HG03280 (cell line): ENCODE results near the gene SLC22A6.

ENCODE experiments used
- ATAC-seq: cut with Tn5 transposase; IDR thresholded peaks from one replicate; pipeline ENCODE4 v1.9.1; 2021; ENCODE audit warnings: mild to moderate bottlenecking, moderate library complexity; ENCODE audit not compliant: unreplicated experiment

SLC22A6 gene

DNA sequence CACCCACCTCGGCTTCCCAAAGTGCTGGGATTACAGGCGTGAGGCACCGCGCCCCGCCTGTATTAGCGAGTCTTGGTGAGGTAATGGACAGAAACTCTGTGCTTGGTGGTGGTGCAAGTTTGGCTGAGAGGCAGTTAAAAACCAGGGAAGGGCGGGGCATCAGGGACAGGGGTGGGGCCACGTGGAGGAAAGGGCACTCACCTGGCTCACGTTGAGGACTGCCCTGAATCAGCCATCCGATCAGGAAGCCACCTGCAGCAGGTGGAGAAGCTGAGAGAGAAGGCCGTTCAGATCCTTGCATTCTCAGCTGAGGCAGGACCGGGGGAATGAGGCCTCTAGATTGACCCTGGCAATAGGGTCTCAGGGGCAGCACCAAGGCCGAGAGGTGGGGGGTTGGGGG, 51.5 kb downstream of the SLC22A6 start:
- ATAC-seq = no peak

DNA sequence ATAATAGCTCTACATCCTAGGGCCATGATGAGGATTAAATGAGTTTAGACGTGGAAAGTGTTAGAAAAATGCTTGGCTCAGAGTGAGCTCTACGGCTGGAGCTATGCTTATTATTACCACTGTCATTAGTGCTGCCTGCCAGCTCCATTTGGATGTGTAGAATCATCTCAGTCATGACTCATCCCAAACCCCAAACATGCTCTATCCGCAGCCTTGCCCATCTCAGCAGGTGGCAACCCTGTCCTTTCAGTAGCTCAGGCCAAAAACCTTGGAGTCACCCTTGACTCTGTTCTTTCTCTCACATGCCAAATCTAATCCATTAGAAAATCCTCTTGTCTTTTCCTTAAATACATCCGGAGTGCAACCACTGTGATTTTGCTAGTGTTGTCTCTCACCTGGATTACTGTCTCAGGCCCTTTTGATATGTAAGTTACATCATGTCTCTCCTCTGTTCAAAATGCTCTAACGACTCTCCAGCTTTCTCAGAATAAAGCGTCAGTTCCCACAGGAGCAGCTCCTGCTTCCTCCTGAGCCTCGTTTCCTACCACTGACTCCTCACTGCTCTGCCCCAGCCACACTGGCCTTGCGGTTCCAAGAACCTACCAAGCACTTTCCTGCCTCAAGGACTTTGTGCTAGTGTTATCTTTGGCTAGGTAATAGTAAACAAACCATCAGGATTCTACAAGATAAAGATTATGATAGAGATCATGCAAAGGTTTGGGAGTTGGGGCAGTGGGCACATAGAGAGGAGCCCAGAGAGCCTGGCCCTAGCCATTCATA, 53.1 kb downstream of the SLC22A6 start:
- no peak for ATAC-seq

DNA sequence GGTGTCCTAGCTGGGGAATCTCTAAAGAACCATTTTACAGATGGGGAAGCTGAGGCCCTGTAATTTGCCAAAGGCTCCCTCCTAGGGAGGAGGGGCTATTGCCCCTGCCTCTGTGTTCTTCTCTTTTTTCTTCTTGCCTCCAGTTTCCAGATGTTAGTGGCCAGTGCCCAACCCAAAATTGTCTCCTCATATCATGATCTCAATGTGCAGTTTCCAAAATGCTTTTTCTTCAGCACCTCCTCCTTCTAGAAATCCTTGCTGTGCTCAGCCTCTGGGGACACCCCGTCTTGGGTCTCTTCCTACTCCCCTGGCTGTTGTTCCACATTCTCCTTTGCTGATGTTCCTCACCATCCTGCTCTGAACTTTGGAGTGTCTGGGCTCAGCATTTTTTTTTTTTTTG, 54.1 kb downstream of the SLC22A6 start:
- ATAC-seq = no peak

DNA sequence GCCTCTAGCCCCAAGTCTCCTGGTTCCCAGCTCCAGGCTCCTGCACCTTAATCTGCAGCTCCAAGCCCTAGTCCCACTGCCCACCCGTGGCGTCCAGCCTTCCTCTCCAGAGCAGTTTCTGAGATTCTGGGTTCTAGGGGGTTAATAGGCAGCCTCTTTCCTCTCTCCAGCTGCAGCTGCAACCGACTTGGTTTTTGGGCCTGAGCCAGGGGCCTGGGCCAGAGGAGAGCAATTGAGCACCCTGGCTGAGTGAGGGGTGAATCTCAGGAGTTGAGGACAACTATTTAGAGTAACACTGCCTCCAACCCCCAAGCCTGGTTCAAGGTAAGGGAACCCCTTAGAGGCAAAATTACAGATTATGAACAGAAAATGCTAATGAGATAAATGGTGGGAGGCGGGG, 54.6 kb downstream of the SLC22A6 start:
- ATAC-seq = no peak

DNA sequence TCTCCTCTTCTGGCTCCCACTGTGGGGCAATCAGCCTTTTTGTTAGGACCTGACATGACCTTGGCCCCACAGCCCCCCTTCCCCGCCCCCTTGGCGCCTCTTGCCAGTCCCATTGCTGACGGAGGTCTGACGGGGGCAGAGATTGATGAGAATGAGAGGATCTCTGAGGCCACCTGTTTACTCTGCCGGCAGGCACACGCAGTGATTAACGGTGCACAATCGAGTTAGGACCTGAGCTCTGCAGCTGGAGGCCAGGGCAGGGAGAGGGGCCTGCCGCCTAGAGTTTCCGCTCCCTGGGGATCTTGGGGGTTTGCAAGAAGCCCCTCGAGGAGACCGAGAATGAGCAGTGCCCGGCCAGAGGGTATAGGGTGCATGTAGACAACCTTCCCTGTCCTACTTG, 56.8 kb downstream of the SLC22A6 start:
- ATAC-seq = no peak

DNA sequence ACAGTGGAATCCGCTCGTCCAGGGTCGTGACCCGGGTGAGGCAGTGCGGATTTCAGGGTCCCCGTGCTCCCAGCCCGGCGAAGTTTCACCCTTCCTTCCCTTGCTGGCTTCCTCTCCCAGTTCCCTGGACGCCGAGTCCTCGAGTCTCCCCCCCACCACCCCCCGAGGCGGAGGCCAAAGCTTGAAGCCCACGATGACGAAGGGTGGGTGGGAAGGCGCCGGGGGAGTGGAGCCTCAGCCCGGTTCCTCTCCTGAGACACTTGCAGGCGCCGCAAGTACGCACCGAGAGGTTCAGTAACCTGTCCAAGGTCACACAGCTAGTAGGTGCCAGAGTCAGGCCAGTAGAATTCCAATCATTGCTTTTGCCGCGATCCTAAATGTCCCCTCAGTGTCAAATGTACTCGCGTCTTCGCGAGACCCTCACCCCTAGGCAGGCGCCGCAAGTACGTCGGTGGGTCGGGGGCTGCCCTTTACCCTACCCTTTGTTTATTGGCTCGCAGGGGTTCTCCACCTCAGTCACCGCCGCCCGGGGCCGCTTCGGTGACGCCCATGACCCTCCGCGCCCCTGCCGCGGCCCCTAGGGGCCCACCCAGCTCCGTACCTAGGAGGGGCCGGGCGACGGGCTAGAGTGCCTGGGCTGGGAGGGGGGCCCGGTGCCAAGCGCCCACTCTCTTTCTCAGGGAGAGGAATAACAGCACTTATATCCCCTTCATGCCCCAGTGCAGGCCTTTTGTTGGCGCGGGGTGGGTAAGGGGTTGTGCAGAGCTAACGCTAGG, 57.9 kb downstream of the SLC22A6 start:
- ATAC-seq = no peak
